Gastroesophageal sphincter (tissue), 3 donors: Measurements from ENCODE around the gene ZNF335.

Source experiments
- EP300 ChIP-seq: sonication (generic); formaldehyde crosslinking; IDR thresholded peaks from one replicate; pipeline ENCODE4 v1.6.1; 2017; ENCODE audit warnings: antibody characterized with exemption, mild to moderate bottlenecking
- TF ChIP-seq, protein P1 (sequence below), 4 experiments: fragments of 200-600 bp in 2 of 4; fragments of 450-650 bp in 2 of 4; sonication (generic) in 1 of 4; IDR thresholded peaks; one replicate each; pipeline ENCODE4 v1.5.1; 2017 to 2019; ENCODE audit warnings: antibody characterized with exemption in 4 of 4, mild to moderate bottlenecking in 2 of 4, moderate library complexity in 2 of 4

DNA sequence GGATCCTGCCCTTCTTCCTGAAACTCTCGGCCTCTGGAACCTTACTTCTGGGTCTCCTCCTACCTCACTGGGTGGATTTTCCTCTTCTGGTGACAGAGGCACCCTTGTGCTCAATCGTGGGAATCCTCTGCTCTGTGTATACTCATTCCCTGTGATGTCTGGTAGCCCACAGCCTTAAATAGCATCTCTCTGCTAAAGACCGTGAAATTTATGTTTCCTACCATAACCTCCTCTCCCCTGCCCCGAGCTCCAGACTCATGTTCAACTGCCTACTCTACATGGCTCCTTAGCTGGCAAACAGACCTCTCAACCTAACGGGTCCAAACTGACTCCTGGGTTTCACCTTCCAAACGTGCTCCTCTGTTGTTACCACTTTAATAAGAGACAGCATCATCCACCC lies 46.6 kb upstream of the ZNF335 start:
- TF ChIP-seq, protein P1, sequence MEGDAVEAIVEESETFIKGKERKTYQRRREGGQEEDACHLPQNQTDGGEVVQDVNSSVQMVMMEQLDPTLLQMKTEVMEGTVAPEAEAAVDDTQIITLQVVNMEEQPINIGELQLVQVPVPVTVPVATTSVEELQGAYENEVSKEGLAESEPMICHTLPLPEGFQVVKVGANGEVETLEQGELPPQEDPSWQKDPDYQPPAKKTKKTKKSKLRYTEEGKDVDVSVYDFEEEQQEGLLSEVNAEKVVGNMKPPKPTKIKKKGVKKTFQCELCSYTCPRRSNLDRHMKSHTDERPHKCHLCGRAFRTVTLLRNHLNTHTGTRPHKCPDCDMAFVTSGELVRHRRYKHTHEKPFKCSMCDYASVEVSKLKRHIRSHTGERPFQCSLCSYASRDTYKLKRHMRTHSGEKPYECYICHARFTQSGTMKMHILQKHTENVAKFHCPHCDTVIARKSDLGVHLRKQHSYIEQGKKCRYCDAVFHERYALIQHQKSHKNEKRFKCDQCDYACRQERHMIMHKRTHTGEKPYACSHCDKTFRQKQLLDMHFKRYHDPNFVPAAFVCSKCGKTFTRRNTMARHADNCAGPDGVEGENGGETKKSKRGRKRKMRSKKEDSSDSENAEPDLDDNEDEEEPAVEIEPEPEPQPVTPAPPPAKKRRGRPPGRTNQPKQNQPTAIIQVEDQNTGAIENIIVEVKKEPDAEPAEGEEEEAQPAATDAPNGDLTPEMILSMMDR (IDR thresholded peaks at IDR 0.05) = no peak
- no peak for TF ChIP-seq EP300
